GM12892 (cell line): ENCODE results near the gene IFT43.

Experiments used
- DNase-seq: peaks from one replicate; pipeline ENCODE4 v3.0.0; 2011; ENCODE audit not compliant: insufficient read length
- FAIRE-seq: peaks from 2 replicates; lab custom pipeline; 2011; peaks lifted over from hg19 to GRCh38; lab: Jason Lieb, UNC
- POLR2A ChIP-seq: IDR thresholded peaks from 2 replicates; pipeline ENCODE4 v1.6.1; 2011; ENCODE audit warnings: low read depth, low read length, control low read depth
- POLR2AphosphoS5 ChIP-seq: IDR thresholded peaks from 2 replicates; pipeline ENCODE4 v1.6.1; 2011; ENCODE audit warnings: low read depth, low read length, control low read depth
- TAF1 ChIP-seq: IDR thresholded peaks from 2 replicates; pipeline ENCODE4 v1.6.1; 2011; ENCODE audit warnings: low read depth, mild to moderate bottlenecking, control low read depth, low read length, borderline replicate concordance

The IFT43 gene

DNA sequence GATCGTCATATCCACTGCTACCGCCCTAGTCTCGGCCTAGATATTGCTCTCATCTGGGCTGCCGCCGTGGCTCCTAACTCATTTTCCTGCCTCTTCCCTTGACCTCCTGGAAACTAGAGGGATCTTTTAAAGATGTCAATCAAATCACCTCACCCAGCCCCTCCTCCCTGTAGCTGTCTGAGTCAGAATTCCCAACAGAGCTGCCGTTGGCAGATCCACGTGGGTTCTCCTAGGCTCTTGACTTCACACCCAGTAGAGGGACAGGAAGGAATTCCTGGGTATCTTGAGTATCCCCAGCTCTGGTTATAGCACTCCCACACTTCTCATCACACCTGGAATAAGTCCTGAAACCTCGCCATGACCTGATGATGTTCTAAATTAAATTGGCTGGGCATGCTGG, 15.7 kb upstream of the IFT43 start:
- TF ChIP-seq POLR2AphosphoS5 (no peak), TAF1 (no peak), POLR2A (no peak)
- DNase-seq (no peak), FAIRE-seq (no peak)

DNA sequence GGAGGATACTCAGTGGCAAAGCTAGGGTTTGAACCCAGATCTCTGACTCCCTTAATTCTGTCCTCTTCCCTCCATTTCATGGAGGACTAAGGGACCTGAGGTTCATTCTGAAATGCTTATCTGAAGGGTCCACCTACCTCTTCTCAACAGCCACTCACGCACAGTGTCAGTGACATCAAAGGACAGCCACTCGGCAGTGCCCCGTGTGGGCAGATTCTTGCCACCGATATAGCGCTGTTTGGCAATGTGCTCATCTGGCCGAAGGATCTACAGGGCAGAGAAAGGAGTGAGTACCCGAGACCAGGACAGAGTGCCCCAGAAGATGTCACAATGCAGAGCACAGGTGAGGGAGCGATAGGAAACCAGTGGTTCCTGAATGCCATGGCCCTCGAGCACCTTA, 14.6 kb upstream of the IFT43 start:
- DNase-seq, result no peak

DNA sequence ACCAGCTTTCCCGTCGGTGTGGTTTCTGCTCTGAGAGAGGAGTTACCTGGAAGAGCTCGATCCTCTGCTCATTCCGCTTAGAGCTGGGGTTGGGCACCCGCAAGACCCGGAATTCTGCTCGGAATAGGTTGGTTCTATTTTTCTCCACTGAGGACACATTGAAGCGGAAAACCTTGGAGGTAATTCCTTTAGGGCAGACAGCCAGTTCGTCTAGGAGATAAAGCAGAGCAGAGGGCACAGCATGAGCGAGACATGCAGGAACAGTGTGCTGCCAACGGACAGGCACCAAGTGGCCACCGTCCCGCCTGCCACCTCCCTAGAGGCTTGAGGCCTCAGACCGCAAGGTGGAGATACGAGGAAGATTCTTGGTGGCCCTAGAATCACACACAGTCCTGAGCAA, 14.1 kb upstream of the IFT43 start:
- FAIRE-seq, result no peak

More for the DNA sequence above, 14.6 kb upstream of the IFT43 start:
- TF ChIP-seq TAF1, result no peak
- TF ChIP-seq POLR2A, result no peak
- TF ChIP-seq POLR2AphosphoS5, result no peak
- FAIRE-seq, result no peak

DNA sequence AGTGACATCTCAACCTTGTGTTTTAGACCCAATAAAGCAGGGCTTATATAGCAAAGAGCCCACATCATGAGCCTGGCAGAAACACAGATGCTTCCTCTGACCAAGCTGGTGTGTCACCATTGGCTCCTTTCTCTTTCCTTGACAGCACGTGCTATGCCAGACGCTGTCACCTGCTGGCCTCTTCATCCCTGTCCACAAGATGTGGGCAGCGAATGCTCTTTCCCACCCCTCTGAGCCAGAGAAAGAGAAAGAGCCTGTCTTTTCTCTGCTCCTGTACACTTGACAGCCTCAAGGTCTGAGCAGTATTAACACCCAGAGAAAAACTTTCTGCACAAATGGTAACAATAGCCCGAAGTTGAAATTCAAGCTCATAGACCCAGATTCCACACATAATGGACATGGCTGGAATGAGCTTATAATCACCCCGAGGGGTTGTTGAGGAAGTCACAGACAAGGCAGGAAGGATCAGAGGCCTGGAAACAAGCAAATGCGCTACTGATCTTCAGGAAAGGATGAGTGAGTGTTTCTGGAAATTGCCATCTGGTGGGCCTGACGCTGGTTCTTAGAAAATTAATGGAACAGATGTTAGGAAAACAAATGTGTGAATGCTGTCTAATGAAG, 12.7 kb upstream of the IFT43 start:
- TF ChIP-seq TAF1, result no peak
- TF ChIP-seq POLR2AphosphoS5, result no peak
- TF ChIP-seq POLR2A, result no peak
- no peak for DNase-seq
- FAIRE-seq, result no peak

More for the DNA sequence above, 14.1 kb upstream of the IFT43 start:
- no peak for DNase-seq
- no peak for TF ChIP-seq TAF1
- TF ChIP-seq POLR2A, result no peak
- no peak for TF ChIP-seq POLR2AphosphoS5

DNA sequence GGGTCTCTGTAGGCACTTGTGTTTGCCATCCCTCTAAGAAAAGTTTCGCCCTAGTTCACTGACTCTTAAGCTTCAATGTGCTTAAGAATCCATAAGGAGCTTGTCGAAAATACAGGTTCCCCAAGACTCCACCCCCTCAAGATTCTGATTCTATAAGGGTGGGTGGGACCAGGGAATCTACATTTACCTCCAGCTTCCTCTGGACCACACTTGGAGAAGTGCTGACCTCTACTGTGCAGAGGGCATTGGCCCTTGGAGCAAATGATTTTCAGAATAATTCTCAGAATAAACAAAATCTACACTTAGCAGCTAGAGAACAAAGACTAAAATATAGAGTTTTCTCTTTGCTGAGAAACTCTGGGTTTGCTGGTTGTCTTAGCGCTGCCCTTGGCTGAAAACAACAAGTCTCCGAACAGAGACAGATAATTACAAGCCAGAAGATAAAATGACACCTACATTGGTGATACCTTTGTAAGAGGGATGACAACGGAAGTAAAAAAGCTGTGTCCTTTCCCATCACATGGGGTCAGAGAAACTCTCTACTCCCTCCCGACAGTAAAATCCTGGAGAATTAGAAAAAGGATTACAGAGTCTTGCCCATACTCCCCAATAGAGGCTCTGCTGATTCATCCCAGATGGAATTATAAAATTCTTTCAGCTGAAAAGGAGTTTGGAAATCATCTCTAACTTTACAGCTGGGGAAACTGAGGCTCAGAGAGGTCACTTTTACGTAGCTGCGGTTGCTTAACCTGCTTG, 8.6 kb upstream of the IFT43 start:
- TF ChIP-seq TAF1 (no peak), POLR2AphosphoS5 (no peak), POLR2A (no peak)
- DNase-seq, result no peak
- FAIRE-seq, result no peak

DNA sequence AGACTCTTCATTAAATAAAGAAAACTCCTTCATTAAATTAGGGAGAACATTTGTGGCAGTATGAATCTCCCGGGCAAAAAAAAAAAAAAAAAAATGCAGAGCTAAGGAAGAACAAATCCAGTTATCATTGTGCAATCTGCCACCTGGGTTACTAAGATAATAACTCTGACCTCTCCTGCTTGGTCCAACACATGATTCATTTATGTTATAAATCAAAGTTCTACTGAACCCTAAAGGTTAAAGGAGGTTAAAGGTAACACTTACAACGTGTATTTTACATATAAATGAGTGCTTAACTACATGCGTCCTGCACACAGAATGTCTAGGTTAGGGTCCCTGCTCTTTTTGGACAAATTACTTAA, 8.0 kb upstream of the IFT43 start:
- FAIRE-seq (no peak), DNase-seq (no peak)
- TF ChIP-seq TAF1 (no peak), POLR2AphosphoS5 (no peak), POLR2A (no peak)

DNA sequence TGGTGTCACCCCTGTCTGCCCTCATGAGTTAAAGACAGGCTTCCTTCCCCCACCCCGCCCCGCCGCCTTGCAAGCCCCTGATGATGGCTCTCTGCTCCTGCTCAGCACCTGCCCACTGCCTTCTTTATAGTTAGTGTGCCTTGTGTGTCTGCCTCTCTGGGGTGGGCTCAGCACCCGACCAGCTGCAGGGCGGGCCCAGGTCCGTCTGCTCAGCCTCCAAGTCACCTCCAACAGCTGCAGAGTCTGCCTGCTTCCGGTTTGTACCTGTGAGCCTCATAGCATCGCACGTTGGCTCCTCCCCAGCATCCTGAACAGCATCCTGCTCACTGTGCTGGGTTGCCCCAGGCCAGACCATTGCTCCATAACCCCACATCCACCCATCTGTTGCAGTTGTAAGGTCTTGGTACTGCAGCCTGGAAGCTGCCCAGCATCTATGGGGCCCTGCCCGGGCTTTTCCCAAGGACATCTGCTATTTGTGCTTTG, 7.3 kb upstream of the IFT43 start:
- no peak for TF ChIP-seq TAF1
- TF ChIP-seq POLR2A, result no peak
- no peak for TF ChIP-seq POLR2AphosphoS5
- FAIRE-seq, result no peak
- DNase-seq, result no peak

DNA sequence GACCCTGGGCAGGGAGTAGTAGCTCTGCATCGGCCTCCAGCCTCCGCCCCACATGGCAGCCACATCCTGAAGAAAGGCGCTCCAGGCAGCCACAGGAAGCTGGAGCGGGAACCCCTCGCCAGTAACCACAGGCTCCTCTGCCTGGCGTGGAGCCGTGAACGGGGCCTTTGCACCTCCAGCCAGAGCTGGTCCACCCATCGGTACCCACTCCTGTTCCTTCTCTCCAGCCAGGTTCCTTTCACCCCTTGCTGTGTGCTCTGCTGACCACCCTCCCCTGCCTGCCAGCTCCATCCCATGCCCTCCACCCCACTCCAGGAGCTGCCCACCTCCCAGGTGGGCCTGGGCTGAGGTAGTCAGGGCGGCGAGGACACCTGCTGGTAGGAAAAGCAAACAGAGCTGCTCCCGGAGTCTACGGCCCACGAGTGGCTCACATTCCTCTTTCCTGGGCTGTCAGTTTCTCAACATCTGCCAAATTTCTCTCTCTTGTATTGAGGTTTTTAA, 6.4 kb upstream of the IFT43 start:
- FAIRE-seq (no peak), DNase-seq (no peak)
- TF ChIP-seq TAF1 (no peak), POLR2AphosphoS5 (no peak), POLR2A (no peak)

DNA sequence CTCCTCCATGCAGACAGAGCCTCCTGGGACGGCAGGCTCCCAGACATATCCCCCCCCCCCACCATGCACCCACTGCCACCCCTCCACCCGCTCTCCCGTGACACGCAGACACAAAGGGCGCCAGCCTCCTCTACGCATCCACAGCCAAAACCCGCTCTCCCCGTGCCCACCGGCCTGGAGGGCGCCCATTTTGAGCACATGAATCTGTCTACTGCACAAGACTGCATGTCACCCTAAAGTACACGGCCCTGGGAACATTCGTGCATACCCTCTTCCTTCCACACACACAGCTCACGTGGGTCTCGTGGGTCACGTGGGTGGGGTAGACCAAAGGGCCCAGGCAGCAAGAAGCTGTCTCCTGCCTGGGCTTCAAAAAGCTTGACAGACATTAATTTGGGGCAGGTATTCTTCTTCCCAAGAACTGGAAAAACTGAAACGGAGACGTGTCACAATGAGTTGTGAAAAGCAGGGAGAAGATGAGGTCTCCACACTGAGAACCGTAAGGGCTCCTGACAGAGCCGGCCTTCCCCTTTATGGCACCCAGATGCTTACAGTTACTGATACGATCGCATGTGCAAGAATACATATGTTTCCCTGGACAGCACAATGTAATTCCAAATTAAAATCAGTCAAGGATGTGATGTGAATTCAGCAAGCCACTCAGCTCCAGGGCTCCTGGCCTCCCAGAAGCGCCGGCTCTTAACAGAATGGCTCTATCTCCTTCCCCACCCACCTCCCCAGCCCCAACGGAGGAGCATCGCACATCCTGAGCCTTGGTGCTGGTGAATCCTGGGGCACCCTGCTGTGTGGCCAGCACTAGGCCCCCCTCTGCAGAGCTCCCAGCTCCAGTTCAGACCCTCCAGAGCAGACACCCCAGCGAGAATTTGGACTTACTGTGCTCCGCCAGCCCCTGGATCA, 5.7 kb upstream of the IFT43 start:
- TF ChIP-seq POLR2AphosphoS5, result no peak
- TF ChIP-seq TAF1, result no peak
- no peak for TF ChIP-seq POLR2A
- FAIRE-seq (no peak), DNase-seq (no peak)

DNA sequence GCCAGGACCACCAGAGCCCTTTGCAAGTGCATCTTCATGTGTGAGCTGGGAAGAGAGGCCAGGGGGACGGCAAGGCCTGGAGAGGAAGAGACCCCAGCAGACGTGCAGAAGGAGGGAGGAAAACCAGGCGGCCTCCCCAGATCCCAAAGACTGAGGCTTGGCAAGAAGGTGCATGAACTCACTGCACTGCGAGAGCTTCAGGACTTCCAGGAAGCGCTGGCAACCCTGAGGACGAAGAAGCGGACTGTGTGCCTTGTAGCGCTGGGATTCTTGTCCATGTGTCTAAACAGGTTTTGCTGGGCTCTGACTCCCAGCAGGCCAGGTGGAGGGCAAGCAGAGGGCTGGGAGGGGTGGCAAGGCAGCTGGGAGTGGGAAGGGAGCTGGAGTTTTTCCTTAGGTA, 4.7 kb upstream of the IFT43 start:
- DNase-seq, result no peak
- FAIRE-seq, result no peak

DNA sequence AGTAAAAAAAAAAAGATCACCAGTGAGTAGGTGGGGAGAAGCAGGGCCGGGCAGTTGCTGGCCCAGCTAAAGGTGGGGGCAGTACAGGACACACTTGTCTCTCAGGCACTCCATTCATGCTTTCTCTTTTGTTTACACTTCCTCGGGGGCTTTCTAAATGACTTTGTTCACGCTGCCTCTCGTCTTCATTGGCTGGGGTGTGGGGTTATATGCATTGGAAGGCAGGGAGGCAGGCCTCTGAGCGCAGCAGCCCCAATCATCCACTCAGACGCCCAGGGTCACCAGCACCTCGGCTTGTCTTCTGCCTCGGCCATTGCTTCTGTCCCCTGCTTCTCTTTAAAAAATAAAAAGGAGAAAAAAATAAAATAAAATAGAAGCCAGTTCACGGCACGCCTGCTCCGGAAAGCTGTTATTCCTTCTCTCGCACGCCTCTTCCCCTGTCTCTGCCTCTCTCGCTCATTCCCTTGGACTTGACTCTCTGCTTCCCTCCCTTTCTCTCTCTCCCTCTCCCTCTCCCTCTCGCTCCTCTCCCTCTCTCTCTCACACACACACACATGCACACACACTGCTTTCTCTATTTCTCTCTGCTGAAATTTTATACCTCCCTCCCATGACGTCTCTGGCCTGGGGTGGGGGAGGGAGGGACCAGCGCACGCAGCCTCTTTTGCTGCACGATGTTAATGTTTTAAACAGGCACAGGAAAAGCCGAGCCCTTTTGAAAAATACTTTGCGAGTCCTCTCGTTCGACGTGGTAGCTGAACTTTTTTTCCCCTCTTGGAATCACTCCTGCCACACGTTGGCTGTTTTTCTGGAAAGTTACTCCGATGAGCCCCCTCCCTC, 3.9 kb upstream of the IFT43 start, which contains the start of gene TGFB3:
Gene TGFB3 (minus strand): TSS at position 570 of the 840 bp plus-strand sequence. CDS start 1,102 bp downstream, outside the sequence.
- DNase-seq (peak; percentile 68), FAIRE-seq (peak; percentile 62)
- no peak for TF ChIP-seq TAF1
- TF ChIP-seq POLR2A, result 0 out of 2 replicates have a peak, but pooled peaks have one; percentile 21

More for the DNA sequence above, 4.7 kb upstream of the IFT43 start:
- no peak for TF ChIP-seq TAF1
- TF ChIP-seq POLR2AphosphoS5, result no peak
- TF ChIP-seq POLR2A, result no peak
